ENCODE results near the gene UBA52.

DNA sequence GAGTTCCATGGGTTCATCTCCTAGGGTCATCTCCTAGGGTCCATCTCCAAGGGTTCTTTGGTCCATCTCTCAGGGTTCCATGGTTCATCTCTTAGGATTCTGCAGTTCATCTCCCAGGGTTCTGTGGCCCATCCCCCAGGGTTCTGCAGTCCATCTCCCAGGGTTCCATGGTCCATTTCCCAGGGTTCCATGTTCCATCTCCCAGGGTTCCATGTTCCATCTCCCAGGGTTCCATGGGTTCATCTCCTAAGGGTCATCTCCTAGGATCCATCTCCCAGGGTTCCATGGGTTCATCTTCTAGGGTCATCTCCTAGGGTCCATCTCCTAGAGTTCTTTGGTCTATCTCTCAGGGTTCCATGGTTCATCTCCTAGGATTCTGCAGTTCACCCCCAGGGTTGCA is 45.9 kb downstream of the UBA52 start:
- TF ChIP-seq, protein P1, sequence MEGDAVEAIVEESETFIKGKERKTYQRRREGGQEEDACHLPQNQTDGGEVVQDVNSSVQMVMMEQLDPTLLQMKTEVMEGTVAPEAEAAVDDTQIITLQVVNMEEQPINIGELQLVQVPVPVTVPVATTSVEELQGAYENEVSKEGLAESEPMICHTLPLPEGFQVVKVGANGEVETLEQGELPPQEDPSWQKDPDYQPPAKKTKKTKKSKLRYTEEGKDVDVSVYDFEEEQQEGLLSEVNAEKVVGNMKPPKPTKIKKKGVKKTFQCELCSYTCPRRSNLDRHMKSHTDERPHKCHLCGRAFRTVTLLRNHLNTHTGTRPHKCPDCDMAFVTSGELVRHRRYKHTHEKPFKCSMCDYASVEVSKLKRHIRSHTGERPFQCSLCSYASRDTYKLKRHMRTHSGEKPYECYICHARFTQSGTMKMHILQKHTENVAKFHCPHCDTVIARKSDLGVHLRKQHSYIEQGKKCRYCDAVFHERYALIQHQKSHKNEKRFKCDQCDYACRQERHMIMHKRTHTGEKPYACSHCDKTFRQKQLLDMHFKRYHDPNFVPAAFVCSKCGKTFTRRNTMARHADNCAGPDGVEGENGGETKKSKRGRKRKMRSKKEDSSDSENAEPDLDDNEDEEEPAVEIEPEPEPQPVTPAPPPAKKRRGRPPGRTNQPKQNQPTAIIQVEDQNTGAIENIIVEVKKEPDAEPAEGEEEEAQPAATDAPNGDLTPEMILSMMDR (IDR thresholded peaks at IDR 0.05; ENCODE audit: poor library complexity): no peak
- TF ChIP-seq EZH2 (IDR thresholded peaks at IDR 0.05; ENCODE audit: borderline replicate concordance): no peak

Measured in hepatocyte (in vitro differentiated cells).